Fibroblast of lung (primary cell): ENCODE measurements around the gene PDS5B.

Experiments used
- CTCF ChIP-seq, 2 donors: IDR thresholded peaks in 1 of 2; conservative IDR thresholded peaks in 1 of 2; 1 replicate in 1 of 2; 2 replicates in 1 of 2; pipeline ENCODE4 v1.5.1; 2011 to 2012; ENCODE audit warnings: low read length in 2 of 2, control low read depth in 1 of 2, inconsistent platforms in 1 of 2, low read depth in 1 of 2, mild to moderate bottlenecking in 1 of 2
- EZH2 ChIP-seq: IDR thresholded peaks from 2 replicates; pipeline ENCODE4 v1.5.1; 2012; ENCODE audit warnings: low read length, control low read depth, mild to moderate bottlenecking; ENCODE audit errors: missing control alignments

DNA sequence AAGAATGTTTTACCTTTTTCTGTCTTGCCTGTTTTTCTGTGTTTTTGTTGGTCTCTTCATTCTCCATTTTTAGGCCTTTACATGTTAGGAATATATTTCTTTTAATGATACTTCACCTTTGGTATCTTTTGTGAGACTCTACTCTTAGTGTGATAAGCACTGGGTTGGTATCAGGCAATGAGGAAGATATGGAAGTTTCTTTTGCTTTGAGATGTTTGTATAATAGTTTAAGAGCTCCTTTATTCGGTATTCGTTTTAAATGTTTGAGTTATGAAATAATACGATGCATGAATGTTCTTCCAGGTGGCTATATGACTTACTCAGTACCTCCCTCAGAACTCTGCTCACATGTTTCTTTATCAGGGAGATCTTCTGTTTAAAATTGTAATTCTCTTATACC, 144.8 kb downstream of the PDS5B start:
- TF ChIP-seq CTCF (conservative IDR thresholded peaks at IDR 0.05 in 1 of 2, IDR thresholded peaks at IDR 0.05 in 1 of 2; ENCODE audit: low read depth in 1 of 2, low read length in 2 of 2) (no peak), EZH2 (no peak)
